Measurements from ENCODE around the gene MRC1.
A peak's percentile ranks its signal among the peaks of the same experiment; 100 is the strongest.

Gene MRC1

GRCh38 chr10:17808971-17809841, at the start of gene MRC1:
Gene MRC1 (plus strand): TSS chr10:17809348. CDS start chr10:17809466, 118 bp downstream.
- DNase-seq: no peak

GRCh38 chr10:17764142-17764541, 45.0 kb upstream of the MRC1 start:
- no peak for DNase-seq

GRCh38 chr10:17765602-17766001, 43.5 kb upstream of the MRC1 start:
- DNase-seq: no peak

DNA sequence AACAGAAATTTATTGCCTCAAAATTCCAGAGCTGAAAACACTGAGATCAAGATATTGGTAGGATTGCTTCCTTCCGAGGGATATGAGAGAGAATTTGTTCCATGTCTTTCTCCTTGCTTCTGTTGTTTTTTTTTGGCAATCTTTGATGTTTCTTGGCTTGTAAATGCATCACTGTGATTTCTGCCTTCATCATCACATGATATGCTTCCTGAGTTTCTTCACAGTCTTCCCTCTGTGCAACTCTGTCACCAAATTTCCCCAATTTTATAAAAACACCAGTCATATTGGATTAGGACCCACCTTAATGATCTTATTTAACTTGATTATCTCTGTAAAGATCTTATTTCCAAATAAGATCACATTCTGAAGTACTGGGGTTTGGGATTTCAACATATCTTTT, 42.4 kb upstream of the MRC1 start:
- DNase-seq: no peak

- DNase-seq: no peak
These were observed 40.7 kb upstream of the MRC1 start for GRCh38 chr10:17768496-17768895.

DNA sequence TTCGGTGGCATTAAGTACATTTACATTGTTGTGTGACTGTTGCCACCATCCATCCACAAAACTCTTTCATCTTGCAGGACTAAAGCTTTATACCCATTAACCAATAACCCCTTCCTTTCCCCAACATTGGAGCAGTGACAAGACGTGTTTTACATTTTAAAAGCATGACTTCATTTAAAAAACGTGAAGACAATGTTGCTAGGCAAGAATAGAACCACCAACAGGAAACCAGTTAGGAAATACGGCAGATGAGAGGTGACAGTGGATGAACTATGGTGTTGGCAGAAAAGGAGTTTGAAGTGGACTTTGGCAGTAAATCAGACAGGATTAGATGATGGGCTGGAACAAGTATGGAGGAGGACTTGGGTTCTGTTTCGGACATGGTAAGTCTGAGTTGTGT, 40.2 kb upstream of the MRC1 start:
- peak in 1 of 2 donors; percentile 28 for DNase-seq

DNA sequence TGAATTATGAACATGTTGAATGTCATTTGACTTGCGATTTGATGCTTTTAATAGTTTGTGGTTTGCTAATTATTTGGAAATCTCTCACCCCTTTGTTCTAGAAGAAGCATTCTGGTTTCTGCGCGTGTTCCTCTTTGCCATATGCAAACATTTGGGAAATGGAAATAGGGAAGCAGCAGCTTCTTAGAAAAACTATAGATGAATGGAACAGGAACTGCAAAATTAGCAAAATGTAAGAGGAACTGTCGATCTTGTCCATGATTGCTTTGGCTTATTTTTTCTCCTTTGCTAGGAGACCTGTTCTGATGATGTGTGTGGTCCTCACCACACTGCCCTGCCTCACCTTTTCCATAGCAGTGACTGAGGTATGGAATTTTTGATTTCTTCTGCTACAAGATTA, 38.1 kb upstream of the MRC1 start:
- peak in 1 of 2 donors; percentile 42 for DNase-seq

DNA sequence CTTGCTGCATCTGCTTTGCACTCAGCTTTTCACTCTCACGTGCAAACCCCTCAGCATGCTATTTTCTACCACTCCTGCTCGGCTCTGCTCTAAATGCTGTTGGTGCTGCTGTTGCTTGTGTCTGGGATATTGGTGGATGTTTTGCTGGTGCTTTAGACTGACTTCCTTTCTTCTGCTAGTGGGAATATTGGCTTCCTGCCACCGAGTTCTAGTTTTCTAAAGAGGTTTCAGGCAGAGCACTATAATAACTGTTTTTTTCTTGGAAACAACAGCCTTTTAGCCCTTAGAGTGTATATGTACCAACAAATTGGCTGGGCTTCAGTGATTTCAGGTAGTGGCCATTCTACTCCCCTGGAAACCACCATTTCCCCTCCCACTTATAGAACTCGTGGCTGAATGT, 29.4 kb upstream of the MRC1 start:
- DNase-seq: no peak

DNA sequence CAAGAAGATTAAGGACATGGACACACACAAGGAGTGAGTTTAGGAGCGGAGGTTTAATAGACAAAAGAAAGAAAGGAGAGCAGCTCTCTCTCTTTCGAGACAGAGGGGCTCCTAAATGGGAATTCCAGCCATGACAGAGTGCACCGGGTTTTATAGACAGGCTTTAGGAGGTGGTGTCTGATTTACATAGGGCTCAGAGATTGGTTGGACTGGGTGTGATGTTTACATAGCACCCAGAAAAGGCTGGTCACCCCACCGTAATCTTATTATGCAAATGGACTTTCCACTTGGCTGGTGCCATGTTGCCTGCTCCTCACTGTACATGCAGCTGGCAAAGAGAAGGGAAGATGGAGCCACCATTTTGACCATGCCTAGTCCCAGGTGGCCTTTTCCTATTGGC, 28.4 kb upstream of the MRC1 start:
- no peak for DNase-seq

GRCh38 chr10:17781856-17782255, 27.3 kb upstream of the MRC1 start:
- DNase-seq: no peak

DNA sequence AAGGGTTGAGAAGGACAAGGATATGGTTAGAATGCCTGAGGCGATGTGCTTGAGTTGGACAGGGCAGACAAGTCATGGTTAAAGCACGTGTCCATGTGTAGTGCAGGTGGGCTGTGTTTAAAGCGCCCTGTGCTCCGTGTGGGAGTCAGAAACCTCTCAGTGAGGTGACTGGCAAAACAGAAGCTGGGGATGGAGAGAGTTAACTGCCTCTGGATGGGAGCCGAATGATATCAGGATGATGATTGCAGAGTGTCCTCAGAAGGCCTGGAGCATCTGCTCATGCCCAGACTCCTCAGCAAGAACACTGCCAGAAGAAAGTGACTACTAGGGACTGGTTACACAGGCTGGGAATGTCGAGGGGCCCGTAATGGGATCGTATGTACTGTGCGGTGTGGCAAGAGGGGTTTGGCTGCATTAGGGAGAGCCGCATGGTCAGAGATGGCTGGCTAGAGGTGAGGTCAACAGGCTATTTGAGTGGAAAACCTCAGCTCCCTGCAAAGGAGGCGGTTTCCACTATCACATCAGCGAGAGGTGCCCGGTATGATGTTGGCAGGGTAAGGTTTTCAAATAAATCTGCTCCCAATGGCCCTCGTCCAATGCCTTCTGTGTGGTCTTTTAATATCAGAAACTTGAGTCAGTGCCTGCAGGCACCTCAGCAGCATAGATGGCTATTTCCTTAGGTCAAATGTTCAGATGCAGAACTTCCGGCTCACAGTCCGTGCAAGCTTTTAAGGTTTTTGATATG, 26.1 kb upstream of the MRC1 start:
- DNase-seq: no peak

GRCh38 chr10:17783751-17784150, 25.4 kb upstream of the MRC1 start:
- peak in 1 of 2 donors; percentile 47 for DNase-seq

DNA sequence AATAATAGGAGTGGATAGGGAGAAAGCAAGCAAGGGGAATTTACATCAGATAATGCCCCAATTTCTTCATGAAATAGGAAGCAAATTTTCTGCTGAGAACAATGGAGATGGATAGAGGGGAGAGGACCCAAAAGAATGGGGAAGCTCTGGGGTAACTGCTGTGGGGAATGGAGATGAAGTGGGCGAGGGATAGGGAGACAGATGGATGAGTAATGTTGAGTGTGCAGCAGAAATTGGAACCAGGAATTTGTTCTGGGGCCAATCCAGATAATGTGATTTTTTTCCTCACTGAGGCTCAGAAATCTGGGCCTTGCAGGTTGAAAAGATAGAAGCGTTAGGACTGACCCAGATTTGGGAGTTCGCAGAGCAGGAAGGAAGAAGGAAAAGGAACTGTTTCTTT, 24.5 kb upstream of the MRC1 start:
- no peak for DNase-seq

DNA sequence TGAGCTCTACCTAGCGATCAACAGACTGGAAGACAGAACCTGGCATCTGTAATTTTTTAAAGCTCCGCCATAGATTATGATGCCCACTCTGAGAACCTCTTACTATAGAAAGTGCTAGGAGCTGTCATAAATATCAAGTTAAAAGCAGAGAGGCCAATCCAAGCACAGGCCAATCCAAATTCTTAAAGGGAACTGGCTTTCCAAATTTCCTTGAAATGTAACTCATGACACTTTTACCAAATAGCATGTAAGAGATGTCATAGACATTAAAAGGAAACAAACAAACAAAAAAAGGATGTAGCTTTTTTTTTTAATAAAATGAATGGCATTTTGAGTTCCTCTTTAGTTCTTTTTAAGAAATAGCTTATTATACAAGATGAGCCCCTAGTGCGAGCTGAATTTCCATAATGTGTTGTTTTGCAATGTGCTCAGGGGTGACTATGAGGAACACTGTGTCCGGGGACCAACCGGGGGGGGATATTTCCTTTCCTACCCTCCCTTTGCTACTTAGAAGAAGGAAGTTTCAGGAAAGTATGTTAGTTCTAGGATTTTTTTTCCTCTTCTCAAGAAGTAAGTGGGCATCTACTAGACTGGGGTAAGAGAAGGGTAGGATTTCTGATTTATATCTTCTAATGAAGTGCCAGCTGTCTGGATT, 23.7 kb upstream of the MRC1 start:
- DNase-seq: peak in 1 of 2 donors; percentile 57

- DNase-seq: no peak
These were observed 21.8 kb upstream of the MRC1 start for GRCh38 chr10:17787087-17787961.

DNA sequence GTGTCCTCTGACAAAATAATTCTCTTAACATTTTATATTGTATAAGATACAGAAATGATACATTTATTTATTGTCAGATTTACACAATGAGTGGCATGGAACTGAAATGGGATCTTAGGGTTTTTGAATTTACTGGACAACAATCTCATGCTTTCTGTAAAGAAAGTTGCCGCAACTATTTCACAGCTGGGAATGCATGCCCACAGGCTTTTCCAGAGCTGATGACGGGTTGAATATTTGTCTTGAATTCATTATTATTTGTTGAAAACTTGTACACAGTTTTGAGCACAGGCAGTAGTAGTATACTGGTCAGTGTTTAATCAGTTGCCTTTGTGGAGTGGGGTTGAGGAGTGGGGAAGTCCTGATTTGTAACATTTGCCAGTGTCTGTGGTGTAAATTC, 20.5 kb upstream of the MRC1 start:
- DNase-seq: no peak

DNA sequence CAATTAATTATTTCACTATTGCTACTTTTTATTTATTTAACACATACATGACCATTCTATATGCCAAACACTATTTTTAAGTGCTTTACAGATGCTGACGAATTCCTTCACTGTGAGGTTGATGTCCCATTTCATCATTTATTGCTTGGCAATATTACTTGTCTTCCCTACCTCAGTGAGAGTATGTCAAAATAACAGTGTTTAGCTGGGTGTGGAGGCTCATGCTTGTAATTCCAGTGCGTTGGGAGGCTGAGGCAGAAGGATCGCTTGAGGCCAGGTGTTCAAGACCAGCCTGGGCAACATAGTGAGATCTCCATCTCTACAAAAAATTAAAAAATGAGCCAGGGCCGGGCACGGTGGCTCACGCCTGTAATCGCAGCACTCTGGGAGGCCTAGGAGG, 19.8 kb upstream of the MRC1 start:
- no peak for DNase-seq

- no peak for DNase-seq
These were observed 18.5 kb upstream of the MRC1 start for GRCh38 chr10:17790651-17791050.

- DNase-seq: peak in 1 of 2 donors; percentile 79
These were observed 16.2 kb upstream of the MRC1 start for GRCh38 chr10:17792991-17793390.

DNA sequence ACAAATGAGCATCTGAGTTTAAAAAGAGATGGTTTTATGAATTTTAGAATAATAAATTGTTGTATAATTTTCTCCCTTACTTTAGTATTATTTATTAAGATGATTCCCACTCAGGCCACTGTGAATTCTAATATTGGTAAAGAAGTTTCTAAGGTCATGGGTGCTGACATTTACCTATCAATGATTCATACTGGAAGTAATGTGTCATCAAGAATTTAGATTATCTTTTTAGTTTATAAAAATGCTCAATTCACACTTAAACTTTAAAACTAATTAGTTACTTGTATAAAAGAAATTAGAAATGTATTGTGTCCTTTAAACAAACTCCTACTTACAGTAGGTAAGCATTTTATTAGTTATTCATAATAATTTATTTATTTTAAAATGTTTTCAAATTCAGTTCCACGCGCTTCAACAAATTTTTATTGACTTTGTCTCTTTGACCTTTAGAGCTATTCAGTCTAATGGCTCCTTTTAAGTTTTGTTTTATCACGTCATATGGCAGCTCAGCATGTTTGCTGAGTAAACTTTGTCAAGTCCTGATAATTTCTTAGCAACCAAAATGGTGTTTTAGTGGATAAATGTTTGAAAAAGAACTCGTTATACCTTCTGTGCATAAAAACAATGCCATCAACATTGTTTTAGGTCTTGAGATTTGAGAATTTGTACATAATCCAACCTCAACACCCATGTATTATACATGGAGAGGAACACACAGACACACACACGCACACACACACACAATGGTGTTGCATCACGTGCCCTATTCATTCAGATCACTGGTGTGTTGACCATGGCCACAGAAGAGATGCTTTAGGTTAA, 15.1 kb upstream of the MRC1 start:
- no peak for DNase-seq

GRCh38 chr10:17795083-17795482, 14.1 kb upstream of the MRC1 start:
- DNase-seq: no peak
